HepG2 (cell line): ENCODE measurements around the gene ALB. TPM values are rescaled to one million over a fixed set of nuclear protein-coding genes. Genes with fewer than 3 reads are reported as not detected.

Experiments
- BHLHE40 ChIP-seq: IDR thresholded peaks from 2 replicates; pipeline ENCODE4 v1.6.1; 2011; ENCODE audit warnings: low read length, improper control_type of control experiment
- CEBPB ChIP-seq: IDR thresholded peaks from 2 replicates; pipeline ENCODE4 v1.6.1; 2011; ENCODE audit warnings: low read depth, low read length, improper control_type of control experiment, borderline replicate concordance
- HHEX ChIP-seq: IDR thresholded peaks from 2 replicates; pipeline ENCODE4 v1.6.1; 2016; ENCODE audit warnings: control low read depth
- HOXD1 ChIP-seq: sonication (generic); formaldehyde crosslinking; IDR thresholded peaks from 2 replicates; pipeline ENCODE4 v1.5.0; 2020; ENCODE audit warnings: missing genetic modification reagents
- MIER3 ChIP-seq: IDR thresholded peaks from 2 replicates; pipeline ENCODE4 v1.6.1; 2016; ENCODE audit warnings: missing compliant biosample characterization, borderline replicate concordance
- PAF1 ChIP-seq: IDR thresholded peaks from 2 replicates; pipeline ENCODE4 v1.6.1; 2016; ENCODE audit warnings: missing genetic modification reagents, missing compliant biosample characterization
- SMAD9 ChIP-seq: sonication (generic); formaldehyde crosslinking; IDR thresholded peaks from 2 replicates; pipeline ENCODE4 v1.5.1; 2020; ENCODE audit warnings: mild to moderate bottlenecking, missing genetic modification reagents
- SRSF4 ChIP-seq: fragments of 200-400 bp; formaldehyde crosslinking; IDR thresholded peaks from one replicate; pipeline ENCODE4 v1.6.1; 2018; ENCODE audit warnings: mild to moderate bottlenecking, low read depth, low read length, moderate library complexity; ENCODE audit not compliant: poor library complexity, severe bottlenecking
- TBL1XR1 ChIP-seq: fragments of 150-350 bp; IDR thresholded peaks from 2 replicates; pipeline ENCODE4 v1.6.1; 2014; ENCODE audit warnings: borderline replicate concordance, low read length; ENCODE audit not compliant: partially characterized antibody
- ZNF180 ChIP-seq: sonication (generic); formaldehyde crosslinking; IDR thresholded peaks from 2 replicates; pipeline ENCODE4 v1.4.0; 2020; ENCODE audit warnings: low read depth, missing genetic modification reagents, borderline replicate concordance
- ZNF335 ChIP-seq: sonication (generic); formaldehyde crosslinking; IDR thresholded peaks from 2 replicates; pipeline ENCODE4 v1.4.0; 2020; ENCODE audit warnings: missing genetic modification reagents
- ZNF746 ChIP-seq: sonication (generic); formaldehyde crosslinking; IDR thresholded peaks from 2 replicates; pipeline ENCODE4 v1.8.0; 2022; ENCODE audit warnings: mild to moderate bottlenecking, missing genetic modification reagents
- polyA plus RNA-seq, 8 experiments: library from polyadenylated mRNA; depleted of rRNA in 3 of 8; stranded (reverse) in 7 of 8; unstranded in 1 of 8; fragments of >200 nt; fragmentation: Illumina TruSeq in 4 of 8; extraction: Trizol in 4 of 8; gene quantifications; 2 replicates each; pipeline versions ENCODE4 v1.2.1 to v1.2.3, GENCODE V29; 2011 to 2016; ENCODE audit warnings: low read depth in 4 of 8, missing spikeins in 1 of 8, mixed read lengths in 1 of 8; ENCODE audit not compliant: insufficient read depth in 1 of 8
- total RNA-seq, 5 experiments: library from RNA; depleted of rRNA; stranded (reverse); fragments of >200 nt; fragmentation: Illumina TruSeq; extraction: Trizol; gene quantifications; 2 replicates each; pipeline ENCODE4 v1.2.3, GENCODE V29; 2016; ENCODE audit warnings: low read depth in 1 of 5
- TF ChIP-seq, protein P1 (sequence below): sonication (generic); formaldehyde crosslinking; IDR thresholded peaks from 2 replicates; pipeline ENCODE4 v1.8.1; 2023; ENCODE audit warnings: mild to moderate bottlenecking, missing genetic modification reagents, borderline replicate concordance
- TF ChIP-seq, protein P2 (sequence below): IDR thresholded peaks from 2 replicates; pipeline ENCODE4 v1.6.1; 2018; ENCODE audit warnings: missing genetic modification reagents, mild to moderate bottlenecking, missing compliant biosample characterization
- TF ChIP-seq, protein P3 (sequence below): sonication (generic); formaldehyde crosslinking; IDR thresholded peaks from 2 replicates; pipeline ENCODE4 v1.8.0; 2022; ENCODE audit warnings: mild to moderate bottlenecking, missing genetic modification reagents, moderate library complexity
- TF ChIP-seq, protein P4 (sequence below): fragments of 450-650 bp; IDR thresholded peaks from 2 replicates; pipeline ENCODE4 v1.6.1; 2017; ENCODE audit warnings: mild to moderate bottlenecking
- TF ChIP-seq, protein P5 (sequence below): sonication (generic); formaldehyde crosslinking; IDR thresholded peaks from 2 replicates; pipeline ENCODE4 v1.8.0; 2022; ENCODE audit warnings: mild to moderate bottlenecking, missing genetic modification reagents, borderline replicate concordance
- TF ChIP-seq, protein P6 (sequence below): sonication (generic); formaldehyde crosslinking; IDR thresholded peaks from 2 replicates; pipeline ENCODE4 v1.9.0; 2021; ENCODE audit warnings: missing genetic modification reagents, borderline replicate concordance
- TF ChIP-seq, protein P7 (sequence below): sonication (generic); formaldehyde crosslinking; IDR thresholded peaks from 2 replicates; pipeline ENCODE4 v1.5.0; 2020; ENCODE audit warnings: missing genetic modification reagents

ALB gene
- total and polyA plus RNA-seq, 2 of the 13 experiments (the other 11 are each of a cell fraction or from before 2014, with no cell fraction given), result 22,259 to 22,625 TPM

DNA sequence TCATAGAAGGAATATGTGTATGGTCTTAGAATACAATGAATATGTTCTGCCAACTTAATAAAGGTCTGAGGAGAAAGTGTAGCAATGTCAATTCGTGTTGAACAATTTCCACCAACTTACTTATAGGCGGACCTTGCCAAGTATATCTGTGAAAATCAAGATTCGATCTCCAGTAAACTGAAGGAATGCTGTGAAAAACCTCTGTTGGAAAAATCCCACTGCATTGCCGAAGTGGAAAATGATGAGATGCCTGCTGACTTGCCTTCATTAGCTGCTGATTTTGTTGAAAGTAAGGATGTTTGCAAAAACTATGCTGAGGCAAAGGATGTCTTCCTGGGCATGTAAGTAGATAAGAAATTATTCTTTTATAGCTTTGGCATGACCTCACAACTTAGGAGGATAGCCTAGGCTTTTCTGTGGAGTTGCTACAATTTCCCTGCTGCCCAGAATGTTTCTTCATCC, 9.2 kb downstream of the ALB start (continued):
- TF ChIP-seq, protein P1, sequence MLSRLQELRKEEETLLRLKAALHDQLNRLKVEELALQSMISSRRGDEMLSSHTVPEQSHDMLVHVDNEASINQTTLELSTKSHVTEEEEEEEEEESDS (CRISPR knock-in tag), result no peak
- TF ChIP-seq, protein P2, sequence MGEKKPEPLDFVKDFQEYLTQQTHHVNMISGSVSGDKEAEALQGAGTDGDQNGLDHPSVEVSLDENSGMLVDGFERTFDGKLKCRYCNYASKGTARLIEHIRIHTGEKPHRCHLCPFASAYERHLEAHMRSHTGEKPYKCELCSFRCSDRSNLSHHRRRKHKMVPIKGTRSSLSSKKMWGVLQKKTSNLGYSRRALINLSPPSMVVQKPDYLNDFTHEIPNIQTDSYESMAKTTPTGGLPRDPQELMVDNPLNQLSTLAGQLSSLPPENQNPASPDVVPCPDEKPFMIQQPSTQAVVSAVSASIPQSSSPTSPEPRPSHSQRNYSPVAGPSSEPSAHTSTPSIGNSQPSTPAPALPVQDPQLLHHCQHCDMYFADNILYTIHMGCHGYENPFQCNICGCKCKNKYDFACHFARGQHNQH, result no peak
- no peak for TF ChIP-seq ZNF180 (CRISPR knock-in tag)
- TF ChIP-seq, protein P3, sequence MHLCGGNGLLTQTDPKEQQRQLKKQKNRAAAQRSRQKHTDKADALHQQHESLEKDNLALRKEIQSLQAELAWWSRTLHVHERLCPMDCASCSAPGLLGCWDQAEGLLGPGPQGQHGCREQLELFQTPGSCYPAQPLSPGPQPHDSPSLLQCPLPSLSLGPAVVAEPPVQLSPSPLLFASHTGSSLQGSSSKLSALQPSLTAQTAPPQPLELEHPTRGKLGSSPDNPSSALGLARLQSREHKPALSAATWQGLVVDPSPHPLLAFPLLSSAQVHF (CRISPR knock-in tag), result no peak
- no peak for TF ChIP-seq CEBPB
- no peak for TF ChIP-seq SMAD9 (CRISPR knock-in tag)
- TF ChIP-seq, protein P4, sequence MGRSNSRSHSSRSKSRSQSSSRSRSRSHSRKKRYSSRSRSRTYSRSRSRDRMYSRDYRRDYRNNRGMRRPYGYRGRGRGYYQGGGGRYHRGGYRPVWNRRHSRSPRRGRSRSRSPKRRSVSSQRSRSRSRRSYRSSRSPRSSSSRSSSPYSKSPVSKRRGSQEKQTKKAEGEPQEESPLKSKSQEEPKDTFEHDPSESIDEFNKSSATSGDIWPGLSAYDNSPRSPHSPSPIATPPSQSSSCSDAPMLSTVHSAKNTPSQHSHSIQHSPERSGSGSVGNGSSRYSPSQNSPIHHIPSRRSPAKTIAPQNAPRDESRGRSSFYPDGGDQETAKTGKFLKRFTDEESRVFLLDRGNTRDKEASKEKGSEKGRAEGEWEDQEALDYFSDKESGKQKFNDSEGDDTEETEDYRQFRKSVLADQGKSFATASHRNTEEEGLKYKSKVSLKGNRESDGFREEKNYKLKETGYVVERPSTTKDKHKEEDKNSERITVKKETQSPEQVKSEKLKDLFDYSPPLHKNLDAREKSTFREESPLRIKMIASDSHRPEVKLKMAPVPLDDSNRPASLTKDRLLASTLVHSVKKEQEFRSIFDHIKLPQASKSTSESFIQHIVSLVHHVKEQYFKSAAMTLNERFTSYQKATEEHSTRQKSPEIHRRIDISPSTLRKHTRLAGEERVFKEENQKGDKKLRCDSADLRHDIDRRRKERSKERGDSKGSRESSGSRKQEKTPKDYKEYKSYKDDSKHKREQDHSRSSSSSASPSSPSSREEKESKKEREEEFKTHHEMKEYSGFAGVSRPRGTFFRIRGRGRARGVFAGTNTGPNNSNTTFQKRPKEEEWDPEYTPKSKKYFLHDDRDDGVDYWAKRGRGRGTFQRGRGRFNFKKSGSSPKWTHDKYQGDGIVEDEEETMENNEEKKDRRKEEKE, result no peak
- TF ChIP-seq PAF1 (CRISPR knock-in tag), result peak; percentile 97
- TF ChIP-seq, protein P5, sequence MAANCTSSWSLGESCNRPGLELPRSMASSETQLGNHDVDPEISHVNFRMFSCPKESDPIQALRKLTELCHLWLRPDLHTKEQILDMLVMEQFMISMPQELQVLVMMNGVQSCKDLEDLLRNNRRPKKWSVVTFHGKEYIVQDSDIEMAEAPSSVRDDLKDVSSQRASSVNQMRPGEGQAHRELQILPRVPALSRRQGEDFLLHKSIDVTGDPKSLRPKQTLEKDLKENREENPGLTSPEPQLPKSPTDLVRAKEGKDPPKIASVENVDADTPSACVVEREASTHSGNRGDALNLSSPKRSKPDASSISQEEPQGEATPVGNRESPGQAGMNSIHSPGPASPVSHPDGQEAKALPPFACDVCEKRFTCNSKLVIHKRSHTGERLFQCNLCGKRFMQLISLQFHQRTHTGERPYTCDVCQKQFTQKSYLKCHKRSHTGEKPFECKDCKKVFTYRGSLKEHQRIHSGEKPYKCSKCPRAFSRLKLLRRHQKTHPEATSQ (CRISPR knock-in tag), result no peak
- TF ChIP-seq ZNF746 (CRISPR knock-in tag), result no peak
- TF ChIP-seq SRSF4, result no peak
- TF ChIP-seq, protein P6, sequence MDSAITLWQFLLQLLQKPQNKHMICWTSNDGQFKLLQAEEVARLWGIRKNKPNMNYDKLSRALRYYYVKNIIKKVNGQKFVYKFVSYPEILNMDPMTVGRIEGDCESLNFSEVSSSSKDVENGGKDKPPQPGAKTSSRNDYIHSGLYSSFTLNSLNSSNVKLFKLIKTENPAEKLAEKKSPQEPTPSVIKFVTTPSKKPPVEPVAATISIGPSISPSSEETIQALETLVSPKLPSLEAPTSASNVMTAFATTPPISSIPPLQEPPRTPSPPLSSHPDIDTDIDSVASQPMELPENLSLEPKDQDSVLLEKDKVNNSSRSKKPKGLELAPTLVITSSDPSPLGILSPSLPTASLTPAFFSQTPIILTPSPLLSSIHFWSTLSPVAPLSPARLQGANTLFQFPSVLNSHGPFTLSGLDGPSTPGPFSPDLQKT (CRISPR knock-in tag), result no peak
- no peak for TF ChIP-seq ZNF335
- TF ChIP-seq TBL1XR1, result no peak
- TF ChIP-seq HHEX, result no peak
- TF ChIP-seq BHLHE40, result no peak
- TF ChIP-seq, protein P7, sequence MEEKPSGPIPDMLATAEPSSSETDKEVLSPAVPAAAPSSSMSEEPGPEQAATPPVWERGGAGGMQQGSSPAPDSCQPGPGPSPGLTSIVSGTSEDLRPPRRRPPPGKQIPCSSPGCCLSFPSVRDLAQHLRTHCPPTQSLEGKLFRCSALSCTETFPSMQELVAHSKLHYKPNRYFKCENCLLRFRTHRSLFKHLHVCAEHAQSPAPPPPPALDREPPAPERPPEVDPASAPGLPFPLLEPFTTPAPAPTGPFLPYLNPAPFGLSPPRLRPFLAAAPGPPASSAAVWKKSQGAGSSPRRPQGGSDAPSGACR, result no peak
- no peak for TF ChIP-seq MIER3 (CRISPR knock-in tag)
- TF ChIP-seq HOXD1 (CRISPR knock-in tag), result 0 out of 2 replicates have a peak, but pooled peaks have one; percentile 26
